GM18858 (cell line): ENCODE measurements around the gene ZNF239.
A peak's percentile ranks its signal among the peaks of the same experiment; 100 is the strongest.
"Not testable (repeated sequence)": the region's sequence is repeated elsewhere in the genome, so short reads cannot be mapped to it uniquely, and the experiment has no call there.

Source experiments
- ATAC-seq: cut with Tn5 transposase; IDR thresholded peaks from one replicate; pipeline ENCODE4 v1.9.1; 2021; ENCODE audit not compliant: unreplicated experiment

ZNF239 gene

DNA sequence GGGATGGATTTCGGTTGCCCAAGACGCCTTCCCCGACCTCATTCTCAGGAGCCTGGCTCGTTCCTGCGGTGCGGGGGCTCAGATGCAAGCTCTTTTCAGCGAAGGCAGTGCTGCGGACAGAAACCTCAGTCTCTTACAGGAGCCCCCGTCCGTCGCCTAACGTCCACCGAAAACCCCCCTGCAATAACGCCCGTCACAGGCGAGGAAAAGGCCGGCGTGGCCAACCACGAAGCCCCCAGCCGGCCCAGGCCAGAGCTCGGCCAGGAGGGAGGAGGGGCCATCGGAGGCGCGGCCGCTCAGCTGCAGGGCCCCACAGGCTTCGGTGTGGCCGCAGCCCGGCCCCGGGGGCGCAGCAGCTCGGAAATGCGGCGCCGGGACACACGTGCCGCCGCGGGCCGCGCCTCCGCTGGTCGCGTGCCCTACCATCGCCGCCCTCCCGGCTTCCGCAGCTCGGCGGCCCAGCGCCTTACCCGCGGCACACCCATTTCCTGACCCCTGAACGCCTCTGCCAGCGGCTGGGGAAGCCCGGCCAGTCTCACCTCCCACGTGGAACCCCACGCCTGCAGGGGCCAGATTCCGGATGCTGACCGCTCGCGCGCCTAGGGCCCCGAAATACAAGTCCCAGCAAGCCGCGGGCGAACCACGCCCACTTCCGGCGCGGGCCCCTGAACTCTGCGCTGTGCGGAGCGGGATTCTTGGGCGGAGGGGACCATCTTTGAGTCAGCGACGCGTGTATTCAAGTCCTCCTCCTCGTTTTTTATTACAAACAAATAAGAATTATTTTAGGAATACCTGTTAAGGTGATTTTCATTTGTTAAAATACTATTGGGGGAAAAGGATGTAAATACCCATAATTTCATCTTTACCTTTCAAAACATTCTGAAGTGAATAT is at the start of gene ZNF239:
Gene ZNF239 (minus strand): TSS at position 616 of the 892 bp plus-strand sequence. CDS start 16,537 bp downstream, outside the sequence.
- peak; percentile 88 for ATAC-seq

DNA sequence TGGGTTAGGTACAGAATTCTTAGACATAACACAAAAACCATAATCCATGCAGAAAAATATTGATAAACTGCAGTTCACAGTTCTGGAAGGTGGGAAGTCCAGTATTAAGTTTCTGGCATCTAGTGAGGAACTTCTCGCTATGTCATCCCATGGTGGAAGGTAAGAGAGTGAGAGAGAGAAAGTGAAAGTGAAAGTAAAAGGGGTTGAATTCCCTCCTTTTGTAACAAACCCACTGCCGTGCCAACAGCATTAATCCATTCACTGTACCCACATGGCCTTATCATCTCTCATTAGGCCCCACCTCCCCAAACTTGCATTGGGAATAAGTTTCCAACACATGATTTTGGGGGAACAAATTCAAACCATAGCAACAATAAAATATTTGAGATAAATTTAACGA is 48.9 kb upstream of the ZNF239 start:
- no peak for ATAC-seq

DNA sequence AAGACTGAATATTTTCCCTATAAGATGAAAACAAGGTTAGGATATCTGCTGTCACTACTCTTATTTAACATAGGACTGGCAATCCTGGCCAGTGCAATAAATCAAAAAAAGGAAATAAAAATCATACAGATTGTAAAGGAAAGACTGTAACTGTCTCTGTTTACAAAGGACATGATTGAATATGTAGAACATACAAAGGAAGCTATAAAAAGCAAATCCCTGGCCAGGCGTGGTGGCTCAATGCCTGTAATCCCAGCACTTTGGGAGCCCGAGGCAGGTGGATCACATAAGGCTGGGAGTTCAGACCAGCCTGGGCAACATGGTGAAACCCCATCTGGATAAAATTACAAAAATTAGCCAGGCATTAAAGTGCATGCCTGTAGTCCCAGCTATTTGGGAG is 47.6 kb upstream of the ZNF239 start:
- no peak for ATAC-seq

DNA sequence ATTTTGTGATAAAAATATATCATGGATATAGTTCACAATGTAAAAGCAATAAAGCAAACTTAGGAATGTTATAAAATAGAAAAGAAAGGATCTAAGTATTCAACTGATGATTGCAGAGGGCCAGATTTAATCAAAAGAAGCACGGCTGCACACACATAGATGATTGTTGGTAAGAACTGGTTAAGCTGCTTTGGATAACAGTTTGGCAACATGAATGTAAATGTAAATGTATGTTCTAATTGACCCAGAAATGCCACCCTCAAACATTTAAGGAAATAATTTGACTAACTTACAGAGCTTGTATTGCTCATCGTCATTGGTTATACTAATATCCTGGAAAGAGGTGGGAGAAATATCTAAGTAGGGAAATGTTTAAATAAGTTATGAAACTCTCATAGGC is 45.0 kb upstream of the ZNF239 start:
- ATAC-seq: no peak

DNA sequence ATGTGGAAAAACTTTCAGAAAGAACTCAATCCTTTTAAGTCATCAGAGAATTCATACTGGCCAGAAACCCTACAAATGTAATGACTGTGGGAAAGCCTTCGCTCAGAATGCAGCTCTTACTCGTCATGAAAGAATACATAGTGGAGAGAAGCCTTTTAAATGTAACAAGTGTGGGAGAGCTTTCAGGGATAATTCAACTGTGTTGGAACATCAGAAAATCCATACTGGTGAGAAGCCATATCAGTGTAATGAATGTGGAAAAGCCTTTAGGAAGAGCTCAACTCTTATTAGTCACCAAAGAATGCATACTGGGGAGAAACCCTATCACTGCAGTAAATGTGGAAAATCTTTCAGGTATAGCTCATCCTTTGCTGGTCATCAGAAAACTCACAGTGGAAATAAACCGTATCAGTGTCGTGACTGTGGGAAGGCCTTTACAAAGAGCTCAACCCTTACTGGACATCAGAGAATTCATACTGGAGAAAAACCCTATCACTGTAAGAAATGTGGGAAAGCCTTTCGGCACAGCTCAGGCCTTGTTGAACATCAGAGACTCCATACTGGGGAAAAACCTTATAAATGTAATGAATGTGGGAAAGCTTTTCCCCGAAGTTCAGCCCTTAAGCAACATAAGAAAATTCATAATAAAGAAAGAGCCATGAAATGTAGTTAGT is 42.4 kb upstream of the ZNF239 start:
- ATAC-seq: no peak

DNA sequence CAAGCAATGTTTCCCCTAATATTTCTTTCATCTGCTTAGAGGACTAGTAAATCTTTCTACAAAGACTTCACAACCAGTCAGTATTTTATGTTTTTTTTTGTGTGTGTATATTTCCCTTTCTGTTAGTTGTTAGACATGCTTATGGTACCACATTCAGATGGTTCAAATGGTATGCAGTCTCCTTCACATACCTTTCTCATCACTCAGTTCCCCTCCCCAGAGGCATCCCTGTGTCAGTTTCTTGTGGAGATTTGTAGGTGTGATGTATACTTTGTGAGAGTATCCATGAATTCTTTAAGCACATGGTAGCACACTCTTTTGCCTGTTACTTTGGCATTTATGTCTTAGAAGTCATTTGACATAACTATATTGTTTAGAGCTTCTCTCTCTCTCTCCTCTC is 36.2 kb upstream of the ZNF239 start:
- no peak for ATAC-seq

DNA sequence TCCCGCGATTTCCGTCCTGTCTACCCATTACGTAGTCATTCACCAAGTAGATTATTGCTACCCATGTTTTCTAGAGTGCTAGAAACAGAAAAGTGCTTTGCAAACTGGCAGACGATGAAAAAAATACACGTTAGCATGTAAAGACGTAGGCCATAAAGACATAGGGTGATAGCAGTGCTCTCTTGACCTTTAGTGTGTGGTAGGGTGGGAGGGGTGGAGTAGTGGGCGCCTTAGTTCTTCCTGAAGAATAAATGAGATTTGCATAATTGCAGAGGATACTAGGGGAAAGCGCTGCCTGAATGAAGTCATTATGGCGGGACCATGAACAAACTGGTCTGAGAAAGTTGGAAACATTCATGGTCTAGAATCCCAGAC is 32.8 kb upstream of the ZNF239 start:
- ATAC-seq: no peak

DNA sequence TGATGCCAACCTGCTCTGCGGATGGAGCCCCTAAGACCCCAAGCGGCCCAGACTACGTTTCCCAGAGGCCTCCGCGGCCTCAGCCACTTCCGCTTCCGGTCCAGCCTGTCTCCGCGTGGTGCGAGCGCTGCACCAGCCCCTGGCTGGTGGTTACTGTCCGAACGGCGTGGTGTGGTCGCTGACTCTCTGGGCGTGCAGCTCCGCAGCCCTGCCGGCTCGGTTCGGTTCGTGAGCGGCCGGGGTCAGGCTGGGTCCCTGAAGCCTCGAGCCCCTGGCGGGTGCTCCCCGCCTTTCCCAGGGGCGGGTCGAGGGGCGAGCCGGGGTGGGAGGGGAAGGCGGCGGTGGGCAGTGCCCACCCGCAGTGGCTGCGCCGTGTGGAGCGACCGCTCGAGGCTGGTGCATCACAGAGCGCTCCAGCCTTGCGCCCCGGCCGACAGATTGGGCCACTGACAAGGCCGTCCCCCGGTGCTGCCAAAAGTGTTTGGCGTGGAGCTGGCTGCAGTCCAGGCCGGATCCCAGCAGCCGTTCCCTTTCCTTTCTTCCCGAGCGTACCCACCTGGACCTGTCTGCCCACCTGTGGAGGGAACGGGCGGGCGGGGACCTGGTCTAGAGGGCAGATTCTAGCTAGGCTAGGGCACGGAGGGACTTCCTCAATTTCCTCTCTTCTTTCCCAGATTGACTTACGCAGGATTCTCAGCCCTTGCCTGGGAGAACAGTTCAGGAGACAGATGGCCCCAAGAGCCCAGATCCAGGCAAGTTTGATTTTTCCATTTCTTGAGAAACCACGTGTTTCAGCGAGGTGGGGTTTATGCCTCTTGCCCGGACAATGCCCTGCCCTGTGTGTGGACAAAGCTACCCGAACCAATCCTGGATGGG is 32.1 kb upstream of the ZNF239 start, which contains the start of gene ZNF485:
Gene ZNF485 (plus strand): TSS at position 116 of the 876 bp plus-strand sequence. CDS start 613 bp downstream, at position 729.
- peak; percentile 98 for ATAC-seq

DNA sequence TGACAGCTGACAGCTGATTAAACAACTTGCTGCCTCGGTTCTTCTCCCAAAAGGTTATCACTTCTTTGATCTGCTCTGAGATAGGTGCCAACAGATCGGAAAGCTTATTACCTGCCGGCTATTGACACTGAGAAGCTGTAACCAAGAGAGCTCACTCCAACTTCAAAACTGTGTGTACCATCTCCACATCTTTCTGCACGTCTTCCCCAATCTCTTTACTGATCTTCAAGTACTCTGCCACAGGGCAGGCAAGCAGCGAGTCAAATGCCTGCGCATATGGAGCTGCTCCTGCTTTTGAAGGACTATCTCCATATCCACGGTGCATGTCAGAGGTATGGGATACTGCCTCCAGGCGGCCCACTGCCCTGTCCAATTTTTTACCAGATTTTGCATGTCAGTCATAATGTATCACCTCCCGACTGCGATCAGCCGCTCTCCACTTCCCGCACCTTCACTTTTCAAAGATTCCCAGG is 31.5 kb upstream of the ZNF239 start:
- ATAC-seq: no peak

DNA sequence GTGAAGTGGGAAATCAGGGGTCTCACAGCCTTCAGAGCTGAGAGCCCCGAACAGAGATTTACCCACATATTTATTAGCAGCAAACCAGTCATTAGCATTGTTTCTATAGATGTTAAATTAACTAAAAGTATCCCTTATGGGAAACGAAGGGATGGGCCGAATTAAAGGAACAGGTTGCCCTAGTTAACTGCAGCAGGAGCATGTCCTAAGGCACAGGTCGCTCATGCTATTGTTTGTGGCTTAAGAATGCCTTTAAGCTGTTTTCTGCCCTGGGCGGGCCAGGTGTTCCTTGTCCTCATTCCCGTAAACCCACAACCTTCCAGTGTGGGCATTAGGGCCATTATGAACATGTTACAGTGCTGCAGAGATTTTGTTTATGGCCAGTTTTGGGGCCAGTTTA is 27.2 kb upstream of the ZNF239 start:
- ATAC-seq: not testable (repeated sequence)

DNA sequence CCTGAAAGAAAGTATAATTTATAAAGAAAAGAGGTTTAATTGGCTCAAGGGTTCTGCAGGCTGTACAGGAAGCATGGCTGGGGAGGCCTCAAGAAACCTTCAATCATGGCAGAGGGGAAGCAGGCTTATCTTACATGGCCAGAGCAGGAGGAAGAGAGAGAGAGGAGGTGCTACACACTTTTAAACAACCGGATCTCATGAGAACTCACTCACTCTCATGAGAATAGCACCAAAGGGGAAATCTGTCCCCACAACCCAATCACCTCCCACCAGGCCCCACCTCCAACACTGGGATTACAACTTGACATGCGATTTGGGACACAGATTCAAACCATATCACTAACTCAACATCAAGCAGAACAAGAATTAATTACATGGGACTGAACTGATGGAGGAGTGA is 24.9 kb upstream of the ZNF239 start:
- ATAC-seq: no peak

DNA sequence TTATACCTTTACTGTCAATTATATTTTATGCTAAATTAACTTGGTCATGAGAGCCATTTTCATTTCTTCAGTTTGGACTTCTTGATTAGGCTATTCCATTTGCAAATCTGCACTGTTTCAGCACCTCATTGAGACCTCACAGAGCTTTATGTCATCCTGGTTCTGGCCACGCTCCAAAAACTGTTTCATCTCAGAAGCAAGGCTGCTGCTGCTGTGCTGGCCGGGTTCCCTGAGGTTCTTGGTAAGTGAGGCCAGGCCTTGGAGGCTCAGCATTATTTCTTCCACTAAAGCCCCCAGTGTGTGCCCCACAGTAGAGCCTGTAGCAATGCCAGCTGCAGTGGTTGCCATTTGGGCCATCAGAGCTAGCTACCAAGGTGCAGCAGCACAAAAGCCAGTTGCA is 24.0 kb upstream of the ZNF239 start:
- no peak for ATAC-seq

DNA sequence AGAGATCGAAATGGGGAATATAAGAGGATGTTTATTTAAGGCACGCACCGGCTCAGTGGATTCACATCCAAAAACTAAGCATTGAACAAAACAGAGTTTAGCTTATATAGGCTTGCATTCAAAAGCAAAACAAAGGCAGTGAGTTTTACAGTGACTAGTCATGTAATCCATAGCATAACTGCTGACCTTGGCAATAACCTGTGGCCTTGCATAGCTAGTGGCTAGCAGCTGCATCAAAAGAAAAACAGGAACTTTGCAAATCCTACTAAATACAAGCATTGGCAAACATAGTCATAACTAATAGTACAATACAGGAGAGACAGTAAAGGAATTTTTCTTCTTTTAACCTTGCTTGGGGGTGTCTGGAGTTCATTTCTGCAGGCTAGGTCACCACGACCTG is 22.1 kb upstream of the ZNF239 start:
- ATAC-seq: no peak

DNA sequence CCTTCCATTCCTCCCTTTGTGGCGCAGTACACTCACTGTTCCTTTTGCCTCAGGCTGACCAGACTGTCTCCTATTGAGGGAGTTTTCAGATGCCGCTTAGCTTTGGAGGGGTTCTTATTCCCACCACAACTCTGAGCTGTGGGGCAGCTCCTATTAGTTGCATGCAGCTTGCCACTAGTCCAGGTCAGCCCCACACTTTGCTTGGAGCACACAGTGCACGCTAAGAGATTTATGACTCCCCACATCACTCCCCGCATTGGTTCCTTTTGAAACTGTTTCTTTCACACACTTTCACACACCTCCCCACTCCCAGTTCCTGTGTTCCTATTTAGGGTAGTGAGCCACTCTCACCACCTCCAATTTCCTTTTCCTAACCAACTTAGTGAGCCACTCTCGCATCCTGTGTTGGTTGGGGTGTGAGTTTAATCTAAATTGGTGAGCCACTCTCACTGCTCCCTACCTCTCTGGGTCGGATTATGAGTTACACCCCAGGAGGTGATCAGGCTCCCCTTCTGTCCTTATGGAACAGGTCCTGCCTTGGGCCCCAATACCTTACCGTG is 21.4 kb upstream of the ZNF239 start:
- ATAC-seq: peak; percentile 39

DNA sequence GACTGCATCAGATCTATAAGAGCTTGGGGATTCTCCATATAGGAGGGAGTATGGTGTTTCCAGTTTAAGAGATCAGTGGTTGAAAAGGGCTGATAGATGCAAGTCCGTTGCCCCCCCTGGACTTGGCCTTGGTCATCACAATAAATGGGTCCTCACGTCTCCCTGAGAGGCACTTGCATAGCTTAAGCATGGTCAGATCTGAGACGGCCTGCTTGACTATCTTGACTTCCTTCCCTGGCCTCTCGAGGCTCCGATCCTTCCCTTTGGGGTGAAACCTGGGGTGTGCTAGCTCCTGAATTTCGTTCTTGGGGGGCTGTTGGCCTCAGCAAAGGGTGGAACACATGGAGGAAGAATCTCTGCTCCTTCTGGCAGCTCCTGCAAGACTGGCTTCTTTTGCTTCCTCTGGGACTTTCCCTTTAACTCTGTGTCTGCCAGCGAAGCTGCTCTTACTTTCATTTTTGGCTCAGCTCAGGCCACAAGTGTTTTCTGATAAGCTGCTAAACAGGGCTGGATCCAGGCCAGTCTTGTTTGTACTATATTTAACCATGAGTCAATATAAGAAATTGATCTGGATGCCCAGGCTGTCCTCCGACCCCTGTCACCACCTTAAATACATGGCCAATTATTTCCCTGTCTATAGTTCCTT is 20.7 kb upstream of the ZNF239 start:
- ATAC-seq: peak; percentile 96

DNA sequence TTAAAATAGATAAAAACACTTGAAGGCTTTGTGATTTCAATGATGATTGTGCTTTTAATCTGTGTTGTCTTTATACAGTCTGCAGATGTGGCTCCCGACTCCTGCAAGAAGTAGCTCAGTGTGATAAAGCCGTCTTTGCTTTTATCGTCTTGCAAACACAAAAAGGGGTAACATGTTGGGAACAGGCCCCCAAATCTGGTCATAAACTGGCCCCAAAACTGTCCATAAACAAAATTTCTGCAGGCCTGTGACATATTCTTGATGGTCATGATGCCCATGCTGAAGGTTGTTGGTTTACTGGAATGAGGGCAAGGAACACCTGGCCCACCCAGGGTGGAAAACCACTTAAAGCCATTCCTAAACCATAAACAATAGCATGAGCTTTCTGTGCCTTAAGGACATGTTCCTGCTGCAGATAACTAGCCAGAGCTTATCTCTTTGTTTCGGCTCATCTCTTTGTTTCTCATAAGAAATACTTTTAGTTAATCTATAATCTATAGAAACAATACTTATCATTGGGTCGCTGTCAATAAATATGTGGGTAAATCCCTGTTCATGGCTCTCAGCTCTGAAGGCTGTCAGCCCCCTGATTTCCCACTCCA is 17.0 kb upstream of the ZNF239 start:
- no peak for ATAC-seq

DNA sequence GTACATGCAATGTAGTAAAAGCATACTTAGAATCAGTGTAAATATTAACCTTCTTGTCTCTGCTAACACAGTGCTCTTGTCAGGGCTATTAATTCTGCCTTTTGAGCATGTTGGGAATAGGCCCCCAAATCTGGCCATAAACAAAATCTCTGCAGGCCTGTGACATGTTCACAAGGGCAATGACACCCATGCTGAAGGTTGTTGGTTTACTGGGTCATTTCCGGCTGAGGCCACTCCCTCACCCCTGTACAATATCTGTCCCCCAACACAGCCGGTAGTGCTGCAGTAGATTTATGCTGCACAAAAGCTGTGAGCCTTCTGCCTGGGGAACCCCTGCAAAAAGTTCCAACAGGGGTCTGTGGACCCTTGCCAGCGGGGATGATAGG is 12.3 kb upstream of the ZNF239 start:
- ATAC-seq: not testable (repeated sequence)

DNA sequence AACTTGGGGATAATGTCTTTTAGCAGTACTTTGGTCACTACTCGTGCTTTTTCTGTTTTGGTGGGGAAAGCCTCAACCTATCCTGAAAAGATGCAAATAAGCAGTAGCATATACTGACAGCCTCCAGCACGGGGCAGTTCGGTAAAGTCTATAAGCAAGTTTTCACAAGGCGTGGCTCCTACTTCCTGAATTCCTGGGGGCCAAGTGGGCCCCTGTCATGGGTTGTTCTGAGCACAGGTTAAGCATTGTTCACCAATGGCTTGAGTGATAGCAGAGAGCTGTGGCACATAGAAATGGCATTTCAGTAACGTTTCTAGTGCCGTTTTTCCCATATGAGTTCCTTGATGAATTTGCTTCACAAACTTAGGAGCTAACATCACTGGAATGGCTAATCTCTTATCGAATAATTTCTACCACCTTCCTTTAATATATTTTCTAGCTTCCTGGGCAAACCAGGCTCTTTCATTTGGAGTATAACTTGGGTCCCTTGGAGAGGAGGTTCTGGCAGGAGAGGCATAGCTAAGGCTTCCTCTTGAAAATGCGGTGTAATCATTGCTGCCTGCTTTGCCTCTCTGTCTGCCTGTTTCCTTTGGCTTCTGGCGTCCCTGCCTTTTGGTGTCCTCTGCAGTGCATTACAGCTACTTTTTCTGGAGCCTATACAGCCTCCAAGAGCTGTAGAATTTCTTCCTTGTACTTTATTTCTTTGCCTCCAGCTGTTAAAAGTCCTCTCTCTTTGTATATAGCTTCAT is 11.7 kb upstream of the ZNF239 start:
- ATAC-seq: no peak

DNA sequence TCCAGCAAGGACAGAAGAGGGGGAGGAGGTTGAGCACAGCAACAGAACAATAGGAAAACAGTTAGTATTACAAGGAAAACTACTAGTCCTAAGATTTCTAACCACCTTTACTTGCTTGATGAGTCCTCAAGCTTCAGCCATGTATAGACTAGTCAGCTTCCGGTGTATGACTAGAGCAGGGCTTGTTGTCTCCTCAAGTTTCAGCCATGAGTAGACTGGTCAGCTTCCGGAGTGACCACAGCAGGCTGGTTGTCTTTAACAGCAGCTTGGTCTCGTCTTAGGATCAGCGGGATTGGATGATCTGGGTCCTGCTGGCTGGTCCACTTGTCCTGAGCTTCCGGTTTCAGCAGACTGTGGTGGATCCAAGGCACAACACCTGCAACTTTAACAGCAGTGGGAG is 10.6 kb upstream of the ZNF239 start:
- no peak for ATAC-seq
